NCI-H2196 treated with DMSO at 0.1 percent for 48 hours (cell line): ENCODE measurements around the gene CTCF.

Source experiments
- DNase-seq: peaks from one replicate; lab custom pipeline; 2025; ENCODE audit not compliant: unreplicated experiment; lab: John Stamatoyannopoulos, UW

CTCF gene

DNA sequence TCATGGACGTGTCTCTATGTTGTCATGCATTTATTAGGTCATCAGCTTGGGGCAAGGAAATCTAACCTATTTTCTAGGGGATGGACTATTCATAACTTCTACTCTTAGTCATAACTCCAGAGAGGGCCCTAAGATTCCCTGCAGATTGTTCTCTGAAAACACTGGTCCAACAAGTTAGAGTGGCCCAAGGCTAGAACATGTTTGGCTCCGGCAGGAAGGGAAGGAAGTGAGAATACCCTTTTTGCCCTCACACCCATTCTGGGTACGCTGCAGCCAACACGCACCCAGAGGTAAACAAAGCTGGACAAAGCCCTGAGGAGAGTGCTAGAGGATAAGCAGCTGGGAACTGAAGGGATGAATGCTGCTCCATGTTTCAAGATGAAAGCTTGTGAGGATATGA, 114.2 kb downstream of the CTCF start:
- DNase-seq = no peak

- no peak for DNase-seq
Measured at GRCh38 chr16:67676939-67677338, 114.6 kb downstream of the CTCF start.

DNA sequence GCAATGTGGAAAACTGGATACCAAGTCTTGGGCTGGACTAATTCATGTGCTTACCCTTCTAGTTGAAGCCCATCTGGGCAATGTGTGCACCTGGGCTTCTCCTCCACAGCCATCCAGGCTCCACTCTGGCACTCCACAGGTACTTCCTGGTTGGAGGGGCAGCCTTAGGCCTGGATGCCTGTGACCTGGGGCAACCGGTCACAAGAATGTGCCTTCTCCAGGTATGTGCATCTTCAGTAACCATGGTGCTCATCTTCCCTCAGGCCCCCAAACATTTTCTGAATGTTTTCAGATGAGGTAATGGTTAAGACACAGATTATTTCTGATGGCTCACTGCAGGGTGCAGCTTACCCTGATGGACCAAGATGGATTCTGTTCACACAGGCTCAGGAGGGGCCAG, 115.4 kb downstream of the CTCF start:
- DNase-seq = no peak

GRCh38 chr16:67678354-67679023, 116.2 kb downstream of the CTCF start:
- no peak for DNase-seq

DNA sequence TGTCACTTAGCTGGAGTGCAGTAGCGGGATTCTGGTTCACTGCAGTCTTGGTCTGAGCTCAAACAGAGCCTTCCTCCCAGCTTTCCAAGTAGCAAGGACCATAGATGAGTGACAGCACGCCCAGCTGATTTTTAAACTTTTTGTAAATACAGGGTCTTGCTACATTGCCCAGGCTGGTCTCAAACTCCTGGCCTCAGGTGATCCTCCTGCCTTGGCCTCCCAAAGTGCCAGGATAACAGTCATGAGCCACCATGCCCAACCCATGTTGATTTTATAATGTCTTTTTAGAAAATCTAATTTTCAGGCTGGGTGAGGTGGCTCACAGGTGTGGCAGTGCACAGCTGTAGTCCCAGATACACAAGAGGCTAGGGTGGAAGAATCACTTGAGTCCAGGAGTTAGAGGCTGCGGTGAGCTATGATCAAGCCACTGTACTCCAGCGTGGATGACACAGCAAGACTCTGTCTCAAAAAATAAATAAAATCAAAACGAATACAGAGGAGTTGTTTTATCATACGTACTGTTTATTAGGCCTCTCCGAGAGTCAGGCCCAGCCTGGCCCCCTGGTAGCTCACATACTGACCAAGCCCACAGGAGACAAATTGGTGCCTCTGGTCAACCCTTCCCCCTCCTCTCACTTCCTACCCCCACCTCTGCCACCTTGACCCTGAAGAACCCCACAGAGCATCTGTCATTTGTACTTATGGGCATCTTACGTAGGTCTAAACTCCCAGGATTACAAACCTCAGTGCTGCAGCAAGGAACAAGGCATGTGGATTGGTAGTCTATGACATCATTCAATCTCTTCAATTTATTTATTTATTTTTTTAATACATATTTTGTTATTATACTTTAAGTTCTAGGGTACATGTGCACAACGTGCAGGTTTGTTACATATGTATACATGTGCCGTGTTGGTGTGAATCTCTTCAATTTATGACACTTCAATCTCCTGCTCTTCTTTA, 117.9 kb downstream of the CTCF start:
- DNase-seq = no peak

DNA sequence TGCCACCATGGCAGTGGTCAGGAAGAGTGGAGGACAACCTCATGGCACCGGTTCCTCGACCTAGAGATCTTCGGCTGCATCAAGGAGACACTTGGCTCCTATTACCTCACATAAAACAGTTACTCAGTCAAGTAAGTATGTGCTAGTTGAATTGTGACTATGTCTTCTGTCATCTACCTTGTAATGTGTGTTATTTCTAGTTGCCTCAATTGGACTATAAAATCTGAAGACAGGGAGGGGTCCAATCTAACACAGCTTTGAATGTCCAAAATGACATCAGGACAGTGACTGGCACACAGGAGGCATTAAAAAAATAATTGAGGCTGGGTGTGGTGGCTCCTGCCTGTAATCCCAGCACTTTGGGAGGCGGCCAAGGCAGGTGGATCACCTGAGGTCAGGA, 121.4 kb downstream of the CTCF start:
- DNase-seq = no peak

DNA sequence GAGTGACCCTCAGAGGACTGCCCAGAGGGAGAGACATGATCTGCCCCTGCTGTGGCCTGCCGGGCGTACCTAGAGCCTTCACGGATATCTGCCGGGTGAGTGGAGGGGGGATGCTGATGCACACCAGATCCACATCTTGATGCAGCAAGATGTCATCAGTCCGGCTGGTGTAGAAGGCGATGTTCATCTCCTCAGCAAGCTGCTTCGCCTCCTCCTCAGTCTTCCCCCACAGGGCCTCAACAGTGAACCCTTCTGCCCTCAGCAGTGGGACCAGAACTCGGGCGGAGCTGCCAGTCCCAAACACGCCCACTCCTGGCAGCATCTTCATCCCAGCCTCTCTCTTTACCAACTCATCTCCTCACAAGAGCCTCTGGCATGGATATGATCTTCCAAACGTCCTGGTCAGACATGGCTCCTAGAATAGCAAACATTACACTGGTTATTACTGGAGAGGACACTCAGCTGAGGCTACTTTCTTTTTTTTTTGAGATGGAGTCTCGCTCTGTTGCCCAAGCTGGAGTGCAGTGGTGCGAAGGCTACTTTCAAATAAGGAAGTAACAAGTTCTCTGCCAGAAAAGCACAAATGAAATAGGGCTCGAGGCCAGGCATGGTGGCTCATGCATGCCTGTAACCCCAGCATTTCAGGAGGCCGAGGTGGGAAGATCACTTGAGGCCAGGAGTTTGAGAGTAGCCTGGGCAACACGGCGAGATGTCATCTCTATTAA, 123.2 kb downstream of the CTCF start:
- DNase-seq = no peak
